Breast epithelium (tissue), 4 donors: ENCODE results near the gene MS4A14. TPM values are rescaled to one million over a fixed set of nuclear protein-coding genes. Genes with fewer than 3 reads are reported as not detected.
"Not testable (repeated sequence)": the region's sequence is repeated elsewhere in the genome, so short reads cannot be mapped to it uniquely, and the experiment has no call there.

ENCODE experiments used
- DNase-seq, 2 donors: peaks; one replicate each; pipeline ENCODE4 v3.0.0-alpha.2; 2019; ENCODE audit warnings: low spot score in 2 of 2
- H3K27ac ChIP-seq, 2 donors: fragments of 200-600 bp; sonication (generic) in 1 of 2; one replicate each; pipeline ENCODE4 v1.5.1; 2016 to 2019; ENCODE audit warnings: mild to moderate bottlenecking in 1 of 2
- H3K27me3 ChIP-seq, 2 donors: fragments of 200-600 bp; sonication (generic) in 1 of 2; one replicate each; pipeline versions ENCODE4 v1.5.1 to v1.6.0; 2017 to 2019; ENCODE audit warnings: control low read depth in 1 of 2, mild to moderate bottlenecking in 1 of 2
- H3K36me3 ChIP-seq: fragments of 200-600 bp; one replicate; pipeline ENCODE4 v1.5.1; 2019
- H3K4me1 ChIP-seq, 2 donors: fragments of 200-600 bp; sonication (generic); one replicate each; pipeline ENCODE4 v1.5.1; 2016 to 2019; ENCODE audit warnings: control low read depth in 1 of 2
- H3K4me3 ChIP-seq, 3 donors: fragments of 200-600 bp; sonication (generic); 1 replicate in 2 of 3; 2 replicates in 1 of 3; pipeline ENCODE4 v1.5.1; 2016 to 2019; ENCODE audit warnings: mild to moderate bottlenecking in 3 of 3, moderate library complexity in 2 of 3
- H3K9me3 ChIP-seq, 2 donors: fragments of 200-600 bp; sonication (generic) in 1 of 2; one replicate each; pipeline ENCODE4 v1.5.1; 2016 to 2019; ENCODE audit warnings: control low read depth in 1 of 2
- CTCF ChIP-seq, 3 donors: fragments of 450-650 bp; IDR thresholded peaks; one replicate each; pipeline ENCODE4 v1.5.1; 2016 to 2017; ENCODE audit warnings: antibody characterized with exemption in 3 of 3, mild to moderate bottlenecking in 3 of 3, moderate library complexity in 3 of 3
- POLR2A ChIP-seq: fragments of 450-650 bp; IDR thresholded peaks from one replicate; pipeline ENCODE4 v1.6.1; 2016; ENCODE audit warnings: antibody characterized with exemption, mild to moderate bottlenecking, moderate library complexity
- POLR2AphosphoS5 ChIP-seq, 3 donors: sonication (generic); formaldehyde crosslinking; IDR thresholded peaks; one replicate each; pipeline ENCODE4 v1.6.1; 2017; ENCODE audit warnings: antibody characterized with exemption in 3 of 3
- intact Hi-C: fragments of 100-400 bp; cut with DNase I; formaldehyde crosslinking; loops from one replicate; pipeline ENCODE4 v1.15.1; 2023; ENCODE audit warnings: low total_unique reads
- total RNA-seq, 3 donors: library from RNA; depleted of rRNA; stranded (reverse); fragments of >200 nt; gene quantifications; one replicate each; pipeline ENCODE4 v1.1.0, GENCODE V29; 2016

Gene MS4A14
- total RNA-seq, 3 donors from 2014 or later = 2.3 to 6.7 (median 2.5) TPM

- Histone ChIP-seq H3K27me3 (no peaks in the 10 kb centered on the region), H3K4me1 (no peaks in the 10 kb centered on the region), H3K36me3 (no peaks in the 10 kb centered on the region), H3K27ac (no peak overlapping the region), H3K4me3 (no peak overlapping the region), H3K9me3 (no peaks in the 10 kb centered on the region)
- no peak for DNase-seq
- TF ChIP-seq CTCF (IDR thresholded peaks at IDR 0.05) = no peak
- no peak for TF ChIP-seq POLR2A
- no peak for TF ChIP-seq POLR2AphosphoS5 (IDR thresholded peaks at IDR 0.05)
- intact Hi-C loops = no loop called here
Measured at GRCh38 chr11:60433401-60433800, 37.1 kb downstream of the MS4A14 start.

GRCh38 chr11:60447070-60447469 lies 50.8 kb downstream of the MS4A14 start:
- TF ChIP-seq POLR2AphosphoS5 (IDR thresholded peaks at IDR 0.05) (no peak), POLR2A (no peak), CTCF (IDR thresholded peaks at IDR 0.05) (no peak)

GRCh38 chr11:60447846-60448245 lies 51.6 kb downstream of the MS4A14 start:
- Histone ChIP-seq H3K36me3 (no peaks in the 10 kb centered on the region), H3K27ac (no peak overlapping the region), H3K9me3 (no peaks in the 10 kb centered on the region), H3K27me3 (no peaks in the 10 kb centered on the region), H3K4me1 (no peaks in the 10 kb centered on the region), H3K4me3 (no peak overlapping the region)
- TF ChIP-seq POLR2A (no peak), POLR2AphosphoS5 (IDR thresholded peaks at IDR 0.05) (no peak), CTCF (IDR thresholded peaks at IDR 0.05) (no peak)
- intact Hi-C loops = no loop called here
- DNase-seq = no peak

More at GRCh38 chr11:60447070-60447469, 50.8 kb downstream of the MS4A14 start:
- Histone ChIP-seq H3K4me1 (no peaks in the 10 kb centered on the region), H3K4me3 (no peak overlapping the region), H3K9me3 (no peaks in the 10 kb centered on the region), H3K27ac (no peak overlapping the region), H3K36me3 (no peaks in the 10 kb centered on the region), H3K27me3 (no peaks in the 10 kb centered on the region)
- intact Hi-C loops = no loop called here
- no peak for DNase-seq

- H3K9me3 ChIP-seq, H3K27ac ChIP-seq, H3K4me1 ChIP-seq, intact Hi-C loops, H3K4me3 ChIP-seq, H3K27me3 ChIP-seq, H3K36me3 ChIP-seq, DNase-seq: not testable (repeated sequence)
Measured at GRCh38 chr11:60451185-60451584, 54.9 kb downstream of the MS4A14 start.

GRCh38 chr11:60454212-60454611 lies 58.0 kb downstream of the MS4A14 start:
- no peak overlapping the region for H3K27ac ChIP-seq
- H3K27me3 ChIP-seq = no peaks in the 10 kb centered on the region
- H3K4me1 ChIP-seq = no peaks in the 10 kb centered on the region
- intact Hi-C loops = no loop called here
- H3K9me3 ChIP-seq = no peaks in the 10 kb centered on the region
- no peaks in the 10 kb centered on the region for H3K36me3 ChIP-seq
- no peak for DNase-seq
- TF ChIP-seq CTCF (IDR thresholded peaks at IDR 0.05) (no peak), POLR2AphosphoS5 (IDR thresholded peaks at IDR 0.05) (no peak), POLR2A (no peak)
- no peak overlapping the region for H3K4me3 ChIP-seq

- no peaks in the 10 kb centered on the region for H3K4me1 ChIP-seq
- intact Hi-C loops = no loop called here
- H3K4me3 ChIP-seq = no peak within 1 kb of the TSS
- no peaks in the 10 kb centered on the region for H3K9me3 ChIP-seq
- H3K36me3 ChIP-seq = no peaks in the 10 kb centered on the region
- TF ChIP-seq POLR2AphosphoS5 (IDR thresholded peaks at IDR 0.05) (no peak), POLR2A (no peak)
- H3K27me3 ChIP-seq = no peaks in the 10 kb centered on the region
- H3K27ac ChIP-seq = no peak within 1 kb of the TSS
- no peak for DNase-seq
Measured at GRCh38 chr11:60455531-60456042, 59.3 kb downstream of the MS4A14 start, which contains the start of gene MS4A1. Gene MS4A1 (plus strand): TSS chr11:60455847. CDS start chr11:60462375, 6,528 bp downstream.
